K562 (cell line): ENCODE results near the gene CLDND1.

Experiments
- FOXJ2 ChIP-seq: fragments of 200-800 bp; sonication (Bioruptor generic); IDR thresholded peaks from 2 replicates; pipeline ENCODE4 v1.6.1; 2016; ENCODE audit warnings: missing genetic modification characterization, missing compliant biosample characterization
- HNRNPUL1 ChIP-seq: fragments of 200-400 bp; formaldehyde crosslinking; IDR thresholded peaks from 2 replicates; pipeline ENCODE4 v1.6.1; 2017; ENCODE audit warnings: low read length
- NUFIP1 ChIP-seq: fragments of 450-650 bp; IDR thresholded peaks from 2 replicates; pipeline ENCODE4 v1.6.1; 2018; ENCODE audit not compliant: partially characterized antibody
- RAD51 ChIP-seq: fragments of 450-650 bp; IDR thresholded peaks from 2 replicates; pipeline ENCODE4 v1.7.1; 2016; ENCODE audit warnings: low read depth, mild to moderate bottlenecking, borderline replicate concordance
- SIN3A ChIP-seq, 2 experiments: fragments of 150-350 bp in 1 of 2; IDR thresholded peaks; 2 replicates each; pipeline ENCODE4 v1.6.1; 2011 to 2016; ENCODE audit warnings: borderline replicate concordance in 2 of 2, low read depth in 2 of 2, low read length in 2 of 2, mild to moderate bottlenecking in 2 of 2, moderate library complexity in 2 of 2; ENCODE audit not compliant: control insufficient read depth in 1 of 2
- SMAD4 ChIP-seq: fragments of 250-450 bp; sonication (Bioruptor Pico); conservative IDR thresholded peaks from 2 replicates; pipeline ENCODE4 v1.8.0; 2021; ENCODE audit warnings: inconsistent platforms, mild to moderate bottlenecking, moderate library complexity
- SNIP1 ChIP-seq: fragments of 450-650 bp; IDR thresholded peaks from 2 replicates; pipeline ENCODE4 v1.7.1; 2017; ENCODE audit warnings: low read depth, mild to moderate bottlenecking
- TOE1 ChIP-seq, 2 experiments: fragments of 450-650 bp in 1 of 2; sonication (generic) in 1 of 2; formaldehyde crosslinking in 1 of 2; IDR thresholded peaks; 2 replicates each; pipeline versions ENCODE4 v1.7.1 to v1.8.0; 2016 to 2022; ENCODE audit warnings: borderline replicate concordance in 2 of 2, mild to moderate bottlenecking in 2 of 2, antibody characterized with exemption in 1 of 2, inconsistent platforms in 1 of 2, low read depth in 1 of 2, missing genetic modification reagents in 1 of 2, moderate library complexity in 1 of 2
- ZSCAN29 ChIP-seq: fragments of 450-650 bp; IDR thresholded peaks from 2 replicates; pipeline ENCODE4 v1.6.1; 2017
- ZZZ3 ChIP-seq: fragments of 450-650 bp; IDR thresholded peaks from 2 replicates; pipeline ENCODE4 v1.6.1; 2016; ENCODE audit warnings: antibody characterized with exemption, mild to moderate bottlenecking, moderate library complexity
- TF ChIP-seq, protein P1 (sequence below): IDR thresholded peaks from 2 replicates; pipeline ENCODE4 v1.6.1; 2011; ENCODE audit warnings: borderline replicate concordance, low read depth, mild to moderate bottlenecking, moderate library complexity, low read length; ENCODE audit not compliant: insufficient read depth, poor library complexity, severe bottlenecking
- TF ChIP-seq, protein P2 (sequence below), 3 experiments: IDR thresholded peaks in 2 of 3; conservative IDR thresholded peaks in 1 of 3; 2 replicates each; pipeline ENCODE4 v1.5.1; 2011 to 2012; ENCODE audit warnings: low read length in 3 of 3, mild to moderate bottlenecking in 3 of 3, control low read depth in 2 of 3, improper control_type of control experiment in 1 of 3, inconsistent platforms in 1 of 3, low read depth in 1 of 3, mixed read lengths in 1 of 3, moderate library complexity in 1 of 3; ENCODE audit not compliant: insufficient read depth in 2 of 3
- TF ChIP-seq, protein P3 (sequence below): IDR thresholded peaks from 3 replicates; pipeline ENCODE4 v1.6.1; 2011; ENCODE audit warnings: borderline replicate concordance, mild to moderate bottlenecking; ENCODE audit not compliant: insufficient read length, insufficient read depth

DNA sequence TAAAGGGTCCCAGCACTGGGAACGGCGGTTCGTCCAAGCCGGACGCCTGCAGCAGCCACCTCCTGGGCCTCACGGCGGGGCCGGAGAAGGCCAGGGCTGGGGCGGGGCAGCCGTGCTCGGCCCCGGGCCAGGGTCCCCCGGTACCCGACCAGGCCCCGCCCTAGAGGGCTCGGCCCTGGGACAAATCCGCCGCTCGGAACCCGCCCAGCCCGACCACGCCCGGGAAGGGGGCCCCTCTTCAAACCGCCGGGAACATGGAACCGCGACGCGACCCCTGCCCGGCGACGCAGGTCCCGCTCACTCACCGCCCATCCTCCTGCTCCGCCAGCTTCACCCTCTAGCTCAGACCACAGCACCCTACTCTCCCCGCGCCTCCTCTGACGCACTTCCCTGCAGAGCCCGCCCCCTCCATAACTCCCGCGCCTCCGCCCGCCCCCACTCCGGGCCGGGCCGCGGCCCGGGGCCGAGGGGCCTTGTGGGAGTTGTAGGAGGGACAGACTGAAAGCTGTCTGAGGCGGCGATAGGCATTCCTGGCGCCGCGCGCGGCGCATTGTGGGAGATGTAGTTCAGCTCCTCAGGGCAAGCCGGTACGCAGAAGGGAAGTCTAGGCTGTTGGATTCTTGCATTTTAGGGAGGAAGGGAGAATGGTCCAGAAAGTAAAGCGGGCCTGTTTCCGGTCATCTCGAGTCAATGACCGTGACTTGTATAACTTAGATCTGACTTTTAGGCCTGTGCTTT is at the start of gene CLDND1:
- TF ChIP-seq, protein P1, sequence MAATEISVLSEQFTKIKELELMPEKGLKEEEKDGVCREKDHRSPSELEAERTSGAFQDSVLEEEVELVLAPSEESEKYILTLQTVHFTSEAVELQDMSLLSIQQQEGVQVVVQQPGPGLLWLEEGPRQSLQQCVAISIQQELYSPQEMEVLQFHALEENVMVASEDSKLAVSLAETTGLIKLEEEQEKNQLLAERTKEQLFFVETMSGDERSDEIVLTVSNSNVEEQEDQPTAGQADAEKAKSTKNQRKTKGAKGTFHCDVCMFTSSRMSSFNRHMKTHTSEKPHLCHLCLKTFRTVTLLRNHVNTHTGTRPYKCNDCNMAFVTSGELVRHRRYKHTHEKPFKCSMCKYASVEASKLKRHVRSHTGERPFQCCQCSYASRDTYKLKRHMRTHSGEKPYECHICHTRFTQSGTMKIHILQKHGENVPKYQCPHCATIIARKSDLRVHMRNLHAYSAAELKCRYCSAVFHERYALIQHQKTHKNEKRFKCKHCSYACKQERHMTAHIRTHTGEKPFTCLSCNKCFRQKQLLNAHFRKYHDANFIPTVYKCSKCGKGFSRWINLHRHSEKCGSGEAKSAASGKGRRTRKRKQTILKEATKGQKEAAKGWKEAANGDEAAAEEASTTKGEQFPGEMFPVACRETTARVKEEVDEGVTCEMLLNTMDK = no peak
- TF ChIP-seq ZSCAN29 = no peak
- TF ChIP-seq RAD51 = no peak
- TF ChIP-seq, protein P2, sequence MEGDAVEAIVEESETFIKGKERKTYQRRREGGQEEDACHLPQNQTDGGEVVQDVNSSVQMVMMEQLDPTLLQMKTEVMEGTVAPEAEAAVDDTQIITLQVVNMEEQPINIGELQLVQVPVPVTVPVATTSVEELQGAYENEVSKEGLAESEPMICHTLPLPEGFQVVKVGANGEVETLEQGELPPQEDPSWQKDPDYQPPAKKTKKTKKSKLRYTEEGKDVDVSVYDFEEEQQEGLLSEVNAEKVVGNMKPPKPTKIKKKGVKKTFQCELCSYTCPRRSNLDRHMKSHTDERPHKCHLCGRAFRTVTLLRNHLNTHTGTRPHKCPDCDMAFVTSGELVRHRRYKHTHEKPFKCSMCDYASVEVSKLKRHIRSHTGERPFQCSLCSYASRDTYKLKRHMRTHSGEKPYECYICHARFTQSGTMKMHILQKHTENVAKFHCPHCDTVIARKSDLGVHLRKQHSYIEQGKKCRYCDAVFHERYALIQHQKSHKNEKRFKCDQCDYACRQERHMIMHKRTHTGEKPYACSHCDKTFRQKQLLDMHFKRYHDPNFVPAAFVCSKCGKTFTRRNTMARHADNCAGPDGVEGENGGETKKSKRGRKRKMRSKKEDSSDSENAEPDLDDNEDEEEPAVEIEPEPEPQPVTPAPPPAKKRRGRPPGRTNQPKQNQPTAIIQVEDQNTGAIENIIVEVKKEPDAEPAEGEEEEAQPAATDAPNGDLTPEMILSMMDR (IDR thresholded peaks at IDR 0.05 in 2 of 3, conservative IDR thresholded peaks at IDR 0.05 in 1 of 3; ENCODE audit: insufficient read depth in 2 of 3, low read depth in 1 of 3, low read length in 3 of 3) = no peak
- no peak; the same call in 1 of the 2 replicates for TF ChIP-seq TOE1 (IDR thresholded peaks at IDR 0.05; ENCODE audit: borderline replicate concordance)
- no peak for TF ChIP-seq TOE1 (CRISPR knock-in tag; IDR thresholded peaks at IDR 0.05; ENCODE audit: borderline replicate concordance, low read depth)
- TF ChIP-seq SMAD4 (CRISPR knock-in tag) = no peak
- TF ChIP-seq, protein P3, sequence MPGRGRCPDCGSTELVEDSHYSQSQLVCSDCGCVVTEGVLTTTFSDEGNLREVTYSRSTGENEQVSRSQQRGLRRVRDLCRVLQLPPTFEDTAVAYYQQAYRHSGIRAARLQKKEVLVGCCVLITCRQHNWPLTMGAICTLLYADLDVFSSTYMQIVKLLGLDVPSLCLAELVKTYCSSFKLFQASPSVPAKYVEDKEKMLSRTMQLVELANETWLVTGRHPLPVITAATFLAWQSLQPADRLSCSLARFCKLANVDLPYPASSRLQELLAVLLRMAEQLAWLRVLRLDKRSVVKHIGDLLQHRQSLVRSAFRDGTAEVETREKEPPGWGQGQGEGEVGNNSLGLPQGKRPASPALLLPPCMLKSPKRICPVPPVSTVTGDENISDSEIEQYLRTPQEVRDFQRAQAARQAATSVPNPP = no peak
- TF ChIP-seq ZZZ3 = no peak
- no peak for TF ChIP-seq SNIP1
- TF ChIP-seq FOXJ2 (tag) = no peak
- no peak for TF ChIP-seq NUFIP1
- TF ChIP-seq SIN3A (IDR thresholded peaks at IDR 0.05; ENCODE audit: borderline replicate concordance in 2 of 2, control insufficient read depth in 1 of 2, low read depth in 2 of 2, low read length in 2 of 2) = peak in 1 of 2 experiments; percentile 21; a peak in 1 of 4 replicates
- TF ChIP-seq HNRNPUL1 = no peak
